ENCODE results near the gene USP37. TPM values are rescaled to one million over a fixed set of nuclear protein-coding genes. Genes with fewer than 3 reads are reported as not detected.
A peak's percentile ranks its signal among the peaks of the same experiment; 100 is the strongest.

Gene USP37
- total and polyA plus RNA-seq, 2 of the 13 experiments (the other 11 are each of a cell fraction or from before 2014, with no cell fraction given), result 6.5 to 30.6 TPM

GRCh38 chr2:218568190-218569037 lies at the start of gene USP37, which contains the start of gene CNOT9 (continued):
- TF ChIP-seq BRCA1 (CRISPR knock-in tag; IDR thresholded peaks at IDR 0.05), result peak; percentile 74; the same call in 1 of the 2 replicates
- TF ChIP-seq ZNF430 (CRISPR knock-in tag; IDR thresholded peaks at IDR 0.05), result peak; percentile 99
- TF ChIP-seq TP53 (CRISPR knock-in tag; conservative IDR thresholded peaks at IDR 0.05), result no peak
- TF ChIP-seq MTERF4 (CRISPR knock-in tag; IDR thresholded peaks at IDR 0.05), result peak; percentile 89
- TF ChIP-seq KLF12 (CRISPR knock-in tag; IDR thresholded peaks at IDR 0.05; ENCODE audit: borderline replicate concordance), result peak; percentile 91
- TF ChIP-seq ZNF747 (CRISPR knock-in tag; IDR thresholded peaks at IDR 0.05; ENCODE audit: borderline replicate concordance), result peak; percentile 100
- TF ChIP-seq ZBTB8A (CRISPR knock-in tag; IDR thresholded peaks at IDR 0.05; ENCODE audit: borderline replicate concordance, low read depth), result peak; percentile 93; the same call in 1 of the 2 replicates
- peak; percentile 87 for TF ChIP-seq ZNF205 (CRISPR knock-in tag; IDR thresholded peaks at IDR 0.05)
- peak; percentile 38; the same call in 1 of the 2 replicates for TF ChIP-seq ZNF503 (CRISPR knock-in tag; IDR thresholded peaks at IDR 0.05)
- peak; percentile 27 for TF ChIP-seq IKZF5 (CRISPR knock-in tag; IDR thresholded peaks at IDR 0.05)
- peak; percentile 87; the same call in 1 of the 2 replicates for TF ChIP-seq MXD4 (CRISPR knock-in tag; IDR thresholded peaks at IDR 0.05)
- TF ChIP-seq ZNF678 (CRISPR knock-in tag; IDR thresholded peaks at IDR 0.05), result no peak; the same call in 1 of the 2 replicates
- TF ChIP-seq CERS6 (CRISPR knock-in tag; IDR thresholded peaks at IDR 0.05), result no peak; the same call in 1 of the 2 replicates
- TF ChIP-seq IRF1 (CRISPR knock-in tag; IDR thresholded peaks at IDR 0.05; ENCODE audit: low read depth), result no peak
- TF ChIP-seq TRIM22 (IDR thresholded peaks at IDR 0.05), result no peak
- TF ChIP-seq ZNF746 (CRISPR knock-in tag; IDR thresholded peaks at IDR 0.05), result peak; percentile 89
- no peak for TF ChIP-seq PCBP2 (optimal IDR thresholded peaks at IDR 0.05; ENCODE audit: low read depth, low read length, poor library complexity, severe bottlenecking)
- TF ChIP-seq ZNF138 (CRISPR knock-in tag; IDR thresholded peaks at IDR 0.05; ENCODE audit: low read depth), result peak; percentile 93
- TF ChIP-seq ZBTB34 (CRISPR knock-in tag; IDR thresholded peaks at IDR 0.05), result peak; percentile 78

Measured in HepG2 (cell line).